NT2/D1 (cell line): Measurements from ENCODE around the gene ARL6IP6.
"Not testable (repeated sequence)": the region's sequence is repeated elsewhere in the genome, so short reads cannot be mapped to it uniquely, and the experiment has no call there.

Source experiments
- DNase-seq: peaks from one replicate; pipeline ENCODE4 v3.0.0-alpha.2; 2011; ENCODE audit warnings: low read depth, low spot score
- H3K27me3 ChIP-seq: 2 replicates; pipeline ENCODE4 v1.6.0; 2011; ENCODE audit warnings: mild to moderate bottlenecking; ENCODE audit not compliant: insufficient read length, insufficient read depth
- H3K36me3 ChIP-seq: 2 replicates; pipeline ENCODE4 v1.6.1; 2011; ENCODE audit warnings: mild to moderate bottlenecking, low read length, mixed read lengths; ENCODE audit not compliant: insufficient read depth, insufficient read length
- H3K4me1 ChIP-seq: 2 replicates; pipeline ENCODE4 v1.5.1; 2011; ENCODE audit not compliant: insufficient read depth, insufficient read length
- H3K4me3 ChIP-seq: 2 replicates; pipeline ENCODE4 v1.5.1; 2011; ENCODE audit warnings: low read depth; ENCODE audit not compliant: insufficient read length
- H3K9ac ChIP-seq: 2 replicates; pipeline ENCODE4 v1.6.0; 2011; ENCODE audit warnings: low read depth; ENCODE audit not compliant: insufficient read length
- H3K9me3 ChIP-seq: 2 replicates; pipeline ENCODE4 v1.5.1; 2011; ENCODE audit warnings: mild to moderate bottlenecking, low read length; ENCODE audit not compliant: insufficient read depth
- SUZ12 ChIP-seq: IDR thresholded peaks from 2 replicates; pipeline ENCODE4 v1.6.1; 2011; ENCODE audit not compliant: insufficient read length, insufficient read depth; ENCODE audit errors: extremely low read depth
- YY1 ChIP-seq: IDR thresholded peaks from 2 replicates; pipeline ENCODE4 v1.6.1; 2011; ENCODE audit not compliant: insufficient read length, insufficient read depth
- ZNF274 ChIP-seq: IDR thresholded peaks from 2 replicates; pipeline ENCODE4 v1.6.1; 2011; ENCODE audit warnings: mild to moderate bottlenecking, low read depth, low read length

ARL6IP6 gene

GRCh38 chr2:152755029-152755428 lies 36.6 kb downstream of the ARL6IP6 start:
- H3K27me3 ChIP-seq = no peaks in the 10 kb centered on the region
- no peak for TF ChIP-seq YY1
- no peak for TF ChIP-seq SUZ12
- no peak for TF ChIP-seq ZNF274
- no peak overlapping the region for H3K4me3 ChIP-seq
- H3K36me3 ChIP-seq = peaks cover 68% of the 10 kb centered on the region
- no peak overlapping the region for H3K9ac ChIP-seq
- no peaks in the 10 kb centered on the region for H3K9me3 ChIP-seq
- peak; percentile 20 for DNase-seq
- H3K4me1 ChIP-seq = no peaks in the 10 kb centered on the region

- no peak overlapping the region for H3K9ac ChIP-seq
- H3K9me3 ChIP-seq = no peaks in the 10 kb centered on the region
- no peak for DNase-seq
- no peak overlapping the region for H3K4me3 ChIP-seq
- H3K4me1 ChIP-seq = no peaks in the 10 kb centered on the region
- no peak for TF ChIP-seq SUZ12
- TF ChIP-seq YY1 = no peak
- no peak for TF ChIP-seq ZNF274
- H3K27me3 ChIP-seq = no peaks in the 10 kb centered on the region
- H3K36me3 ChIP-seq = peaks cover 63% of the 10 kb centered on the region
Measured at GRCh38 chr2:152759290-152760072, 41.1 kb downstream of the ARL6IP6 start.

- TF ChIP-seq YY1 = no peak
- TF ChIP-seq SUZ12 = no peak
- no peak for TF ChIP-seq ZNF274
- Histone ChIP-seq H3K36me3 (peaks cover 53% of the 10 kb centered on the region), H3K27me3 (no peaks in the 10 kb centered on the region), H3K4me3 (no peak overlapping the region), H3K9ac (no peak overlapping the region), H3K4me1 (no peaks in the 10 kb centered on the region), H3K9me3 (no peaks in the 10 kb centered on the region)
- DNase-seq = no peak
Measured at GRCh38 chr2:152761214-152761613, 42.8 kb downstream of the ARL6IP6 start.

GRCh38 chr2:152762202-152762601 lies 43.8 kb downstream of the ARL6IP6 start:
- Histone ChIP-seq H3K36me3 (peaks cover 46% of the 10 kb centered on the region), H3K4me1 (no peaks in the 10 kb centered on the region), H3K9ac (no peak overlapping the region), H3K27me3 (no peaks in the 10 kb centered on the region), H3K4me3 (no peak overlapping the region), H3K9me3 (no peaks in the 10 kb centered on the region)
- TF ChIP-seq SUZ12 = no peak
- TF ChIP-seq YY1 = no peak
- TF ChIP-seq ZNF274 = no peak
- peak; percentile 11 for DNase-seq

DNA sequence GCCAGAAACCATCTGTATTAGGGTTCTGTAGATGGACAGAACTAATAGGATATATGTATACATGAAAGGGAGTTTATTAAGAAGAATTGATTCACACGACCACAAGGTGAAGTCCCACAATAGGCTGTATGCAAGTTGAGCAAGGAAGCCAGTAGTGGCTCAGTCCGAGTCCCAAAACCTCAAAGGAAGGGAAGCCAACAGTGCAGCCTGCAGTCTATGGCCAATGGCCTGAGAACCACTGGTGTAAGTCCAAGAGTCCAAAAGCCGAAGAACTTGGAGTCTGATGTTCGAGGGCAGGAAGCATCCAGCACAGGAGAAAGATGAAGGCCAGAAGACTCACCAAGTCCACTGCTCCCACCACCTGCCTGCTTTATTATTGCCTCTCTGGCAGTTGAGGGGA lies 44.8 kb downstream of the ARL6IP6 start:
- peaks cover 40% of the 10 kb centered on the region for H3K36me3 ChIP-seq
- H3K27me3 ChIP-seq, H3K9me3 ChIP-seq: not testable (repeated sequence)

GRCh38 chr2:152763651-152764050 lies 45.2 kb downstream of the ARL6IP6 start:
- no peak overlapping the region for H3K4me3 ChIP-seq
- H3K4me1 ChIP-seq = no peaks in the 10 kb centered on the region
- no peaks in the 10 kb centered on the region for H3K9me3 ChIP-seq
- TF ChIP-seq SUZ12 = no peak
- peaks cover 39% of the 10 kb centered on the region for H3K36me3 ChIP-seq
- no peaks in the 10 kb centered on the region for H3K27me3 ChIP-seq
- no peak overlapping the region for H3K9ac ChIP-seq
- no peak for DNase-seq

More for the DNA sequence above, 44.8 kb downstream of the ARL6IP6 start:
- not testable (repeated sequence) for H3K9ac ChIP-seq, H3K4me3 ChIP-seq, DNase-seq, H3K4me1 ChIP-seq

DNA sequence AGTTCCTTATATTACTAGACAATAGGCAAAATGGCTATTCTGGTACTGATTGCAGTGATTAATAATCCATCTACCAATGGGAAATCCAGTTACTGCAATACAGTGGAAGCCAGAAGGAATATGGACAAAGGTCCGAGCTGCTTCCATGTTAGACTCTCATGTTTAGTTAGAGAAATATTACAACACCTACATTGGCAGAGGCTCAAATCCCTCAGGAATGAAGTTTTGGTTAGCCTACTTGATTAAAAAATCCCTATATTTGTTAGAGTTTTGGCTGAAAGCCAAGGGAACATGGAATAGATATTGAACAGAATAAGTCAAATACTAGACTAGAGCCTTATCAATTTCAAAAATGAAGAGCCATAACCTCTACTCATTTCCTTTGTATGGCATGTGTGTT lies 48.5 kb downstream of the ARL6IP6 start:
- no peaks in the 10 kb centered on the region for H3K9me3 ChIP-seq
- no peak overlapping the region for H3K9ac ChIP-seq
- H3K36me3 ChIP-seq = peaks cover 16% of the 10 kb centered on the region
- H3K27me3 ChIP-seq = no peaks in the 10 kb centered on the region
- TF ChIP-seq SUZ12 (no peak), YY1 (no peak), ZNF274 (no peak)
- no peaks in the 10 kb centered on the region for H3K4me1 ChIP-seq
- no peak for DNase-seq
- H3K4me3 ChIP-seq = no peak overlapping the region
